Type B pancreatic cell (in vitro differentiated cells): ENCODE measurements around the gene ACP6. TPM values are rescaled to one million over a fixed set of nuclear protein-coding genes. Genes with fewer than 3 reads are reported as not detected.
A peak's percentile ranks its signal among the peaks of the same experiment; 100 is the strongest.

Experiments used
- DNase-seq: peaks from one replicate; pipeline ENCODE4 v3.0.0; 2021; ENCODE audit warnings: mixed read lengths; ENCODE audit not compliant: unreplicated experiment; ENCODE audit errors: extremely low spot score
- H3K27ac Mint-ChIP-seq: 2 replicates; pipeline ENCODE4 v1.8.0; 2021; ENCODE audit warnings: mild to moderate bottlenecking, mixed read lengths
- H3K27me3 Mint-ChIP-seq: 2 replicates; pipeline ENCODE4 v1.8.0; 2021; ENCODE audit warnings: mixed read lengths
- H3K36me3 Mint-ChIP-seq: 2 replicates; pipeline ENCODE4 v1.8.0; 2021; ENCODE audit warnings: mixed read lengths
- H3K4me1 Mint-ChIP-seq: one replicate; pipeline ENCODE4 v1.8.0; 2021; ENCODE audit warnings: mixed read lengths; ENCODE audit not compliant: unreplicated experiment
- H3K4me3 Mint-ChIP-seq: 2 replicates; pipeline ENCODE4 v1.8.0; 2021; ENCODE audit warnings: mild to moderate bottlenecking, mixed read lengths
- H3K9me3 Mint-ChIP-seq: 2 replicates; pipeline ENCODE4 v1.8.0; 2021; ENCODE audit warnings: mixed read lengths
- CTCF ChIP-seq: fragments of 200-600 bp; sonication (generic); conservative IDR thresholded peaks from 2 replicates; pipeline ENCODE4 v1.5.0; 2021; ENCODE audit warnings: antibody characterized with exemption, mild to moderate bottlenecking
- total RNA-seq: library from RNA; stranded (reverse); gene quantifications from 2 replicates; pipeline ENCODE4 v1.2.1, GENCODE V29; 2021; ENCODE audit warnings: low replicate concordance

ACP6 gene
- total RNA-seq, 1 donor from 2014 or later, result 28.8 TPM

- Mint-ChIP-seq H3K27me3 (no peaks in the 10 kb centered on the region), H3K4me1 (peaks cover 42% of the 10 kb centered on the region), H3K9me3 (no peaks in the 10 kb centered on the region), H3K4me3 (peak overlapping the region; percentile 15), H3K27ac (peak overlapping the region; percentile 15), H3K36me3 (peaks cover 43% of the 10 kb centered on the region)
- no peak for DNase-seq
- TF ChIP-seq CTCF, result no peak
Measured at GRCh38 chr1:147625362-147625995, 44.8 kb downstream of the ACP6 start.

- H3K27me3 Mint-ChIP-seq, result no peaks in the 10 kb centered on the region
- H3K4me3 Mint-ChIP-seq, result no peak overlapping the region
- H3K27ac Mint-ChIP-seq, result no peak overlapping the region
- no peak for TF ChIP-seq CTCF
- H3K36me3 Mint-ChIP-seq, result peaks cover 43% of the 10 kb centered on the region
- peaks cover 34% of the 10 kb centered on the region for H3K4me1 Mint-ChIP-seq
- no peaks in the 10 kb centered on the region for H3K9me3 Mint-ChIP-seq
- DNase-seq, result no peak
Measured at GRCh38 chr1:147624529-147624928, 45.8 kb downstream of the ACP6 start.

DNA sequence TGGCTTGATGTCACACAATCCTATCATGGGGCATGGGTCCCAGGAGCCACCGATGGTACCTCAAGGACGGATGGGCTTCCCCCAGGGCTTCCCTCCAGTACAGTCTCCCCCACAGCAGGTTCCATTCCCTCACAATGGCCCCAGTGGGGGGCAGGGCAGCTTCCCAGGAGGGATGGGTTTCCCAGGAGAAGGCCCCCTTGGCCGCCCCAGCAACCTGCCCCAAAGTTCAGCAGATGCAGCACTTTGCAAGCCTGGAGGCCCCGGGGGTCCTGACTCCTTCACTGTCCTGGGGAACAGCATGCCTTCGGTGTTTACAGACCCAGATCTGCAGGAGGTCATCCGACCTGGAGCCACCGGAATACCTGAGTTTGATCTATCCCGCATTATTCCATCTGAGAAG lies 46.3 kb downstream of the ACP6 start:
- DNase-seq, result no peak
- Mint-ChIP-seq H3K27ac (no peak overlapping the region), H3K36me3 (peaks cover 46% of the 10 kb centered on the region), H3K9me3 (no peaks in the 10 kb centered on the region), H3K4me3 (no peak overlapping the region), H3K4me1 (peaks cover 31% of the 10 kb centered on the region), H3K27me3 (no peaks in the 10 kb centered on the region)
- no peak for TF ChIP-seq CTCF

- H3K27ac Mint-ChIP-seq, result no peak overlapping the region
- DNase-seq, result no peak
- no peak for TF ChIP-seq CTCF
Measured at GRCh38 chr1:147622731-147623130, 47.6 kb downstream of the ACP6 start.

GRCh38 chr1:147620543-147620942 lies 49.8 kb downstream of the ACP6 start:
- H3K27ac Mint-ChIP-seq, result no peak overlapping the region
- no peaks in the 10 kb centered on the region for H3K9me3 Mint-ChIP-seq
- H3K36me3 Mint-ChIP-seq, result peaks cover 61% of the 10 kb centered on the region
- no peaks in the 10 kb centered on the region for H3K27me3 Mint-ChIP-seq
- H3K4me1 Mint-ChIP-seq, result peaks cover 16% of the 10 kb centered on the region
- TF ChIP-seq CTCF, result no peak
- no peak for DNase-seq
- H3K4me3 Mint-ChIP-seq, result no peak overlapping the region

More at GRCh38 chr1:147622731-147623130, 47.6 kb downstream of the ACP6 start:
- Mint-ChIP-seq H3K4me1 (peaks cover 31% of the 10 kb centered on the region), H3K36me3 (peaks cover 54% of the 10 kb centered on the region), H3K27me3 (no peaks in the 10 kb centered on the region), H3K4me3 (no peak overlapping the region), H3K9me3 (no peaks in the 10 kb centered on the region)
